ENCODE measurements around the gene UPK3A.

GRCh38 chr22:45295492-45295891, 10.7 kb downstream of the UPK3A start:
- TF ChIP-seq POLR2AphosphoS5 (IDR thresholded peaks at IDR 0.05; ENCODE audit: borderline replicate concordance, low read depth, low read length) (no peak), EZH2 (IDR thresholded peaks at IDR 0.05) (no peak), FOXP2 (optimal IDR thresholded peaks at IDR 0.05; ENCODE audit: control extremely low read depth, extremely low read length, insufficient read depth) (no peak)
